Activated T-helper 1 cell treated with anti-CD3 and anti-CD28 coated beads, Interleukin-2, amount 50 U/mL, for 16 hours (primary cell): ENCODE results near the gene RPTOR.

ENCODE experiments used
- DNase-seq, 2 donors: peaks; one replicate each; pipeline ENCODE4 v3.0.0-alpha.2; 2020; ENCODE audit warnings: low read depth in 1 of 2, low spot score in 1 of 2

Gene RPTOR

DNA sequence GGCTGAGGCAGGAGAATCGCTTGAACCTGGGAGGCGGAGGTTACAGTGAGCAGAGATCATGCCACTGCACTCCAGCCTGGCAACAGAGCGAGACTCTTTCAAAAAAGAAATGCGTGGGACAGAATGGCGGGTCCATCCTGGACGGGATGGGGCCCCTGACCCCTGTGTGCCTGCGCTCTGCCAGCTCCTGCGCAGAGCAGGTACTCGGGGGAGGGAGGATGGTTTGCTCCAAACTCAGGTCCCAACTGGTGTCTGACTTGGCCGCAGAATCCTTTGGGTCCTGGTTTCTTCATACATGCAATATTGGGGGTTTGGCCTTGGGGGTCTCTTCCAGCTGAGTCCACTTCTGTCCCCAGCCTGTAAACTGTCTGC is 457.4 kb downstream of the RPTOR start:
- DNase-seq: no peak

DNA sequence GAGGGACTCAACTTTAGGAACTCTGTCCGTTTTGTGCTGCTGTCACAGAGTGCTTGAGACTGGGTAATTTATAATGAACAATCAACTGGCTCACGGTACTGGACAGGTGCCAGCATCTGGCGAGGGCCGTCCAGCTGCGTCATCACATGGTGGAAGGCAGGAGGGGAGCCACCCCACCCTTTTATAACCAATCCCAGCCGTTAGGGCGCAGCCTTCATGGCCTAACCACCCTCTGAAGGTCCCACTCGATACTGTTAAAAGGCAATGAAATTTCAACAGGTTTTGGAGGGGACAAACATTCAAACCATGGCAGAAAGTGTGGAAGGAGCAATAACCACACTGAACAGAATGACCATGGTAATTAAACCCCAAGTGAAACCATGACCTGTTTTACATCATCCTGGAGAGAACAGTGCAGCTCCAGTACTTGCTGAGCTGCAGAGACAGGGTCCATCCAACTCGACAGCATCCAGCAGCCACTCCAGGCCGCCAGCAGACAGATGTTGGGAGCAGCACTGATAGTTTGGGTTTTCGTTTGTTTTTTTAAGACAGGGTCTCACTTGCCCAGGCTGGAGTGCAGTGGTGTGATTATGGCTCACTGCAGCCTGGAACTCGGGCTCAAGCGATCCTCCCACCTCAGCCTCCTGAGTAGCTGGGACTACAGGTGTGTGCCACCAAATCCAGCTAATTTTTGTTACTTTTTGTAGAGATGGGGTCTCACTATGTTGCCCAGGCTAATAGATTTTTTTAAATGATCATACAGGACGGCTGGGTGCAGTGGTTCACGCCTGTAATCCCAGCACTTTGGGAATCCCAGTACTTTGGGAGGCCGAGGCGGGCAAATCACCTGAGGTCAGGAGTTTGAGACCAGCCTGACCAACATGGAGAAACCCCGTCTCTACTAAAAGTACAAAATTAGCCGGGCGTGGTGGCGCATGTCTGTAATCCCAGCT is 458.0 kb downstream of the RPTOR start:
- DNase-seq: no peak

DNA sequence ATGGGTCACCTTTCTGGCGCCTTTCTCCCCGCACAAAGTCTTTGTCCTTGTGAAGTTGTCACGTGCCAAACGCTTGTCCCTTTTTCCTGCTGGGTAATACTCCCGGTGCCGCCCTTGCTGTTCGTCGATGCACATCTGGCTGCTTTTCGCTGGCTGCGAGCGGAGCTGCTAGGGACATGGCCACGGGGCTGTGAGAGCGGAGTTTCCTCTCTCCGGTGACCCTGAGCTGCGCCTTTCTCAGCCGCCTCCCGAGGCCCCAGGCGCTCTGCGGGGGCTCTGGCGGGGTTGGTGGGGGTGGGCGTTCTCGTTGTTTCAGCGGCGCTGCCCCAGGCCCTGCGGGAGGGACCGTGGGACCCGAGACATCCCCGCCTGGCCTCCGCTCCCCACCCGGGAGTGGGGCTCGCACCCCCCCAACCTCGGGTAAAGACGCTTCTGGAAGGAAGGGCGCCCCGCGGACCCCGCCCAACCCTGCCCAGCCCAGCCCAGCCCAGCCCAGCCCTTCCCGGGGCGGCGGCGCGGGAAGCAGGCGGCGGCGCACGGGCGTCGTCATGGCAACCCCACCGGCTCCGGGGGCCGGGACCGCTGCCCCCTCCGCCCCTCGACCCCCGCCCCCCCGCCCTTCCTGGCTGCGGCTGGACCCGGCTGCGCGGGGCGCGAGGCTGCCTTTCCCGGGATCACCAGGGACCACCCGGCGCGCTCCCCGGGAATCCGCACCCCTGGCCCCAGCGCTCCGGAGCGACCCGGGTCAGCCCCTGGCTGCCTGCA is 459.3 kb downstream of the RPTOR start:
- DNase-seq: no peak

DNA sequence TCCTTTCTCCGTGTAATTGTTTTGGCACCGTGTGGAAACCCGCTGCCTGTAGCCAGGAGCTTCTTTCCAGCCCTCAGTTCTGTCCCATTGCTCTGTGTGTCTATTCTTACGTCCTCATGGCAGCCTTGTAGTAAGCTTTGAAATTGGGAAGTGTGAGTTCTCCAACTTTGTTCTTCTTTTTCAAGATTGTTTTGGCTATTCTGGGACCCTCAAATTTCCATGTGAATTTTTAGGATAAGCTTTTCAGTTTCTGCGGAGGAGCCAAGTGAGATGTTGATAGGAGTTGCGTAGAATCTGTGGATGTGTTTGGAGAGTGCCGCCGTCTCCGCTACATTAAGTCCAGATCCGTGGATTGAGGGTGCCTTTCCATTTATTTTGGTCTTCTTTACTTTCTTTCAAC is 462.3 kb downstream of the RPTOR start:
- no peak for DNase-seq

DNA sequence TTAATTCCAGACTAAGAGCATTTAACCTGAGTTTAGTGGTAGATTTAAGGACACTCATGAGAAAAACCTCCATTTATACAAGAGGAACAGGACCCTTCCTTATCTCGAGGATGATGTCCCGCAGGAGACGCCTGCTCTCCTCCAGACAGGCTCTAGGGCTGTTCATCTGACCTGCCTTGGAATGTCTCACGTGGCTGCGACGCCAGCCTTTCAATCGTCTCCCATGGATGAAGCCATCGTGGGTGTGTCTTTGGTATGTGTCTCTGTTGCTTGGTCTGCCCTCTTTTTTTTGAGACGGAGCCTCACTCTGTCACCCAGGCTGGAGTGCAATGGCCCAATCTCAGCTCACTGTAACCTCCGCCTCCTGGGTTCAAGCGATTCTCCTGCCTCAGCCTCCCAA is 463.5 kb downstream of the RPTOR start:
- DNase-seq: no peak

DNA sequence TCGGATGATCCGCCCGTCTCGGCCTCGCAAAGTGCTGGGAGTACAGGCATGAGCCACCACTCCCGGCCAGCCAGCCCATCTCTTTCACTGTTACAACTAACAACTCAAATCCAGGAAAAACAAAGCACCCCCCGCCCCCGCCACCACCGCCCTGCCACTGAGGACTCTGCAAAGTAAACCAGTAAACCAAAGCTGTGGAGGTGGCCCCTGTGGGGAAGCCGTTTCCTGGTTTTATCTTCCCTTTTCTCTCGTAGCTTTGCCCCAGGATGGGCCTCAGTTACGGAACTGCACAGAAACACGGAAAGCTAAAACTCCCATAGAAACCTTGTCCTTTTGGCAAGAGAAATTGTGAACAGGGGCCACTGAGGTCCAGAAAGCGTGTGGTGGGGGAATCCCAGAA is 464.5 kb downstream of the RPTOR start:
- no peak for DNase-seq

DNA sequence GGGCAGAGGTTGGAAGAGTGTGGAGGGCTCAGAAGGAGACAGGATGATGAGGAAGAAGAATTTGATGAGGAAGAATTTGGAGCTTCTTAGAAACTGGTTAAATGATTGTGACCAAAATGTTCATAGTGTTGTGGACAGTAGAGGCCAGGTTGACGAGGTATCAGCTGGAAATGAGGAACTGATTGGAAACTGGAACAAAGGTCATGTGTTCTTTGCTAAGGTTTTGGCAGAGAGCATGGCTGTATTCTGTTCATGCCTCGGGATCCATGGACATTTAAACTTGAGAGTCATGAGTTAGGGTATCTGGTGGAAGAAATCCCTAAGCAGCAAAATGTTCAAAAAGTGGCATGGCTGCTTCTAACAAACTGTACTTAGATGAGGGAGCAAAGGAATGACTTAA is 466.3 kb downstream of the RPTOR start:
- DNase-seq: no peak

DNA sequence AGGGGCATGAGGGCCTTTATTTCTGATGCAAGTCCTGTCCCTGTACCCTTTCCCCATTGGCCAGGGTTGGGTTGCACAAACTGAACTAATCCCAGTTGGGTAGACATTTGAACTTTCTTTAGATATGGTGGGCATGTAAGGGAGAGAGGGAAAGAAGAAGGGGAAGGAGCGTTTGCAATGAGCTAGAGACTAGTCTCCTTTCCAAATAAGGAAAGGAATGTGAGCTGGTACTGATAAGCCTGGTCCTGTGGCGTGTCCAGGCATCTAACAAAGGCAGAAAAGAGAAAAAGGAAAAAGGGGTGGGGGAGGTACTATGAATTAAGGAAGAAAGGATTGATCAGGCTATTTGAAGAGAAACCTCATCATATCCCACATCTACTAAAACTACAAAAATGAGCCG is 467.3 kb downstream of the RPTOR start:
- no peak for DNase-seq

DNA sequence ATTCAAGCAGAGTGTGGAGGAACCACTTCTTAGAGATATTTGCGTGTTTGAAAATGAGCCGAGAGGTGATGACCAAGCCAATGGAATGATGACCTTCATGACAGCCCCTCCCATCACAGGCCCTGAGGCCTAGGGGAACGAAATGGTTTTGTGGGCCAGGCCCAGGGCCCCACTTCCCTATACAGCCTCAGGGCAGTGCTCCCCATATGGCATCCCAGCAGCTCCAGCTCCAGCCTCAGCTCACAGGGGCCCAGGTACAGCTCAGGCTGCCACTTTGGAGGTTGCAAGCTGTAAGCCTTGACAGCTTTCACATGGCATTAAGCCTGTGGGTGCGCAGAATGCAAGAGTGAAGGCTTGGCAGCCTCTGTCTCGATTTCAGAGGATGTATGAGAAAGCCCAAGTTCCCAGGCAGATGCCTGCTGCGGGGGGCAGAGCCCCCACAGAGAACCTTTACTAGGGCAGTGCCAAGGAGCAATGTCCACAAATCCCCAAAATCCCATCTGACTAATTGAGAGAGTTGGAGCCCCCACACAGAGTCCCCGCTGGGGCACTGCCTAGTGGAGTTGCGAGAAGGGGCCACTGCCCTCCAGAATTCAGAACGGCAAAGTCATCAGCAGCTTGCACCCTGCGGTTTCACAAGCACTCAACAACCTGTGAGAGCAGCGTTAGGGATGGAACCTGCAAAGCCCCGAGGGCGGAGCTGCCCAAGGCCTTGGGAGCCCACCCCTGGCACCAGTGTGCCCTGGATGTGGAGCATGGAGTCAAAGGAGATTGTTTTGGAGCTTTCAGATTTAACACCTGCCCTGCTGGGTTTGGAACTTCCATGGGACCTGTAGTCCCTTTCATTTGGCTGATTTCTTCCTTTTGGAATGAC is 468.2 kb downstream of the RPTOR start:
- no peak for DNase-seq

DNA sequence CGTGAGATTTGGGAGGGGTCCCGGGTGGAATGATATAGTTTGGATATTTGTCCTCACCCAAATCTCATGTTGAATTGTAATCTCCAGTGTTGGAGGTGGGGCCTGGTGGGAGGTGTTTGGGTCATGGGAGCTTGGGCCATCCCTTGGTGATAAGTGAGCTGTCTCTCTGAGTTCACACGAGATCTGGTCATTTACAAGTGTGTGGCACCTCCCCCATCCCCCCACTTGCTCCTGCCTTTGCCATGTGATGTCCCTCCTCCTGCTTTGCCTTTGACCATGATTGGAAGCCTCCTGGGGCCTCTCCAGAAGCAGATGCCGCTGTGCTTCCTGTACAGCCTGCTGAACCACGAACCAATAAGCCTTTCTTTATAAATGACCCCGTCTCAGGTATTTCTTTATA is 469.0 kb downstream of the RPTOR start:
- DNase-seq: no peak

DNA sequence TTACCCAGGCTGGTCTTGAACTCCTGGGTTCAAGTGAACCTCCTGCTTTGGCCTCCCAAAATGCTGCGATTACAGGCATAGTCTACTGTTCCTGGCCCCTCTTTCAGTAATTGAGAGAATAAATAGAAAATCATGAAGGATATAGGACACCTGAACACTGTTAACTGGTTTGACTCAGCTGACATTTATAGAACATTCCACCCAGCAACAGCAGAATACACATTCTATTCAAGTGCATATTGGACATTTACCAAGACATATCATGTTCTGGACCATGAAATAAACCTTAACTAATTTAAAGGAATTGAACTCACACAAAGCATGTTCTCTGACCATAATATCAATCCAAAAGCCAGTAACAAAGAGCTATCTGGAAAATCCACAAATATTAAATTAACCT is 470.5 kb downstream of the RPTOR start:
- no peak for DNase-seq
